RPMI8226 (cell line): Measurements from ENCODE around the gene CLDN5.
"Not testable (repeated sequence)": the region's sequence is repeated elsewhere in the genome, so short reads cannot be mapped to it uniquely, and the experiment has no call there.

Source experiments
- DNase-seq: peaks from one replicate; pipeline ENCODE4 v3.0.0-alpha.2; 2015

The CLDN5 gene

DNA sequence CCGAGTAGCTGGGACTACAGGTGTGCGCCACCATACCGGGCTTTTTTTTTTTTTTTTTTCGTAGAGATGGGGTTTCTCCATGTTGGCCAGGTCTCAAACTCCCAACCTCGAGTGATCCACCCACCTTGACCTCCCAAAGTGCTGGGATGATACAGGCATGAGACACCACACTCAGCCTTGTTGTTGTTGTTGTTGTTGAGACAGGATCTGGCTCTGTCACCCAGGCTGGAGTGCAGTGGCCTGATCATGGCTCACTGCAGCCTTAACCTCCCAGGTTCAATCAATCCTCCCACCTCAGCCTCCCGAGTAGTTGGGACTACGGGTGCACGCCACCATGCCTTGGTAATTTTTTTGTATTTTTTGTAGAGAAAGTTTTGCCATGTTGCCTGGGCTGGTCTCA is 23.4 kb upstream of the CLDN5 start:
- DNase-seq = no peak

DNA sequence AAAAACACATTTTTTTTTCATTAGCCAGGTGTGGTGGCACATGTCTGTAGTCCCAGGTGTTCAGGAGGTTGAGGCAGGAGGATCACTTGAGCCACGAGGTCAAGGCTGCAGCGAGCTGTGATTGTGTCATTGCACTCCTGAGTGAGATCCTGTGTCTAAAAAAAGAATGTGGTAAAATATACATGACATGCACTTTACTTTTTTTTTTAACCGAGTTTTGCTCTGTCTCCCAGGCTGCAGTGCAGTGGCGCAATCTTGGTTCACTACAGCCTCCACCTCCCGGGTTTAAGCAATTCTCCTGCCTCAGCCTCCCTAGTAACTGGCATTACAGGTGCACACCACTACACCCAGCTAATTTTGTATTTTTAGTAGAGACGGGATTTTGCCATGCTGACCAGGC is 22.5 kb upstream of the CLDN5 start:
- no peak for DNase-seq

DNA sequence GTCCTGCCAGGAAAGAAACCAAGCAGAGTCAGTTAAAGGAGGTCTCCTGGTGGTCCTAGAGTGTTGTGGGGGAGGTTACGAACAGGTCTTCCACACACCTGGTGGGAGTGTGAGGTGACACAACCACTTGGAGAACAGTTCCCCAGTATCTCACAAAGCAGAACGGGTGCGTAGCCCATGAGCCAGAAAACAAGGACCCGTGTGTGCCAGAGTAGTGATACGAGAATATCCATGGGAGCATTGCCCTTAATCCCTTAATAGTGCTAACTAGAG is 21.7 kb upstream of the CLDN5 start:
- no peak for DNase-seq

DNA sequence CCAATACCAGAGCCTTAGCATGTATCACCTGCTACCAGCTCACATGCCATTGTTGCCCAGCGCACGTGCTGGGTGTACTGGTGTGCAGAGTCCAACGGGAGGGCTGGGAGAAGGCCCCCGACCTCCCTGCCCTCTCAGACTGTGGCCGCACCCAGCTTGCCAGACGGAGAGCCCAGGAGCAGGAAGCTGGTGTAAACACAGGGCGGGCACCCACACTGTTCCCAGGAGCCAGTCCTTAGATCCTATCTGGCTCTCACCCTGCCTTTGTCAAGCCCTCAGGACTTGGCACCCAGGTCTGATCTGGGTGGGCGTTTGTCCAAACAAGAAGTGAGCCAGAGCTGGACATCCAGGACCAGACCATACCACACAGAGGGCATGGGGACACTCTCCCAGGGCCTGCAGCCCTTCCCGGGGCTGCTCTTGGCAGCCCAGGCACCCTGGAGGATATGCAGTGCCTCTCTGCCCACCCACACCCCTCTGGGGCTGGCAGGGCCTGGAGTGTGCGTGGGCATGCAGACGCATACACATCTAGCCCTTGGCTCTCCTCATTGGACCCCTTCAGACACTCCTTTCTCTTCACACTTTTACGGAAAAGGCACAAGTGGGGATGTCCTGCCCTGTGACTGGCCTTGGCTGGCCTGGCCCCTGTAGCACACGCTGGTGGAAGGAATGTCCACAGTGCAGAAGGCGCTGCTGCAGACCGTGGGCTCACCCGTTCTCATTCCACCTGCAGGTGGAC is 19.9 kb upstream of the CLDN5 start:
- no peak for DNase-seq

DNA sequence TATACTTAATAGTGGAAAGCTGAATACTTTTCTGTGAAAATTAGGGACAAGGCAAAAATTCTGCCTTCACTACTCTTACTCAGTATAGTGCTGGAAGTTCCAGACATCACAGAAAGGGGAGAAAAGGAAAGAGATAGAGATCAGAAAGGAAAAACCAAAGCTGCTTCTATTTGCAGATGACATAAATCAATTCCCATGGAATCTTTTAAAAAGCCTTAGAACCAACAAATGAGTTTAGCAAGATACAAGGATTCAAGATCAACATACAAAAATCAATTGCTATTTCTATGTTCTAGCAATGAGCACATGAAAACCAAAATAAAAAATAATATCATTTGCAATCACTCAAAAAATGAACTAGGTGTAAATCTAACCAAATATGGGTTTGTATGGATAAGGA is 16.2 kb upstream of the CLDN5 start:
- DNase-seq = no peak

DNA sequence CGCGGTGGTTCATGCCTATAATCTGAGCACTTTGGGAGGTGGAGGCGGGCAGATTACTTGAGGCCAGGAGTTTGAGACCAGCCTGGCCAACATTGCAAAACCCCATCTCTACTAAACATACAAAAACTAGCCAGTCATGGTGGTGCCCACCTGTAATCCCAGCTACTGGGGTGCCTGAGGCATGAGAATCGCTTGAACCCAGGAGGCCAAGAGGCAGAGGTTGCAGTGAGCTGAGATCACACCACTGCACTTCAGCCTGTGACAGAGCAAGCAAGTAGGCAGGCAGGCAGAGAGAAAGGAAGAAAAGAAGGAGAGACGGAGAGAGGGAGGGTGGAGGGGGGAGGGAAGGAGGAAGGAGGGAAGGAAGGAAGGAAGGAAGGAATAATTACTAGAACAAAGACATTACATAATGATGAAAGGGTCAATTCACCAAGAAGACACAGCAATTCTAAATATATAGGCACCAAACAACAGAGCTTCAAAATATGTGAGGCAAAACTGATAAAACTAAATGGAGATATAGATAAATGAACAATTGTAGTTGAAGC is 13.8 kb upstream of the CLDN5 start:
- no peak for DNase-seq

DNA sequence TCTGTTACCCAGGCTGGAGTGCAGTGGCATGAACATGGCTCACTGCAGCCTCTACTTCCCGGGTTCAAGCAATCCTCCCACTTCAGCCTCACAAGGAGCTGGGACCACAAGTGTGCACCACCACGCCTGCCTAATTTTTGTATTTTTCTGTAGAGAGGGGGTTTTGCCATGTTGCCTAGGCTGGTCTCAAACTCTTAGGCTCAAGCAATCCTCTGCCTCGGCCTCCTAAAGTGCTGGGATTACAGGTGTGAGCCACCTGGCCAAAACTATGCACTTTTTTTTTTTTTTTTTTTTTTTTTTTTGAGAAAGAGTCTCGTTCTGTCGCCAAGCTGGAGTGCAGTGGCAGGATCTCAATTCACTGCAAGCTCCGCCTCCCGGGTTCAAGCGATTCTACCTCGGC is 12.4 kb upstream of the CLDN5 start:
- DNase-seq = no peak

DNA sequence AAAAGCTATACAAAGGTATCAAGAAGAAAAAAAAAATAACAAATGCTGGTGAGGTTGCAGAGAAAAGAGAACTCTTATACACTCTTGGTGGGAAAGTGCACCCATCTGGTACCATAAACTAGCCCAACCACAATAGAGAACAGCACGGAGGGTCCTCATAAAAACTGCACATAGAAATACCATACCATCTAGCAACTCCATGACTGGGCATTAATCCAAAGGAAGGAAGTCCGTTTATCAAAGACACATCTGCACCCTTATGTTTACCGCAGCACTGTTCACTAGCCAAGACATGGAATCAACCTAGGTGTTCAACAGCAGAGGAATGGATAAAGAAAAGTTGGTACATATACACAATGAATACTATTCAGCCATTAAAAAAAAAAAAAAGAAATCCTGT is 10.8 kb upstream of the CLDN5 start:
- DNase-seq = no peak

DNA sequence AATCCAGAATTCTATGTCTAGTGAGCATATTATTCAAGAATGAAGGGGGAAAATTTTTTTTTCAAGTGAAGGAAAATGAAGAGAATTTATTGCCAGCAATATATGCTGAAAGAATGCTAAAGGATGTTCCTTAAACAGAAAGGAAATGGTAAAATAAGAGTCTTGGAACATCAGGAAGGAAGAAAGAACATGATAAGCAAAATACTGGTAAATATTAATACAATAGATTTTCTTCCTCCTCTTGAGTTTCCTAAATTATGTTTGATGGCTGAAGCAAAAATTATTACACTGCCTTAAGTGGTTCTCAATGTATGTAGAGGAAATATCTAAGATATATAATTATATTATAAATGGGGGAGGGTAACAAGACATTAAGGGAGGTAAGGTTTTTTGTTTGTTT is 9.6 kb upstream of the CLDN5 start:
- DNase-seq = no peak

DNA sequence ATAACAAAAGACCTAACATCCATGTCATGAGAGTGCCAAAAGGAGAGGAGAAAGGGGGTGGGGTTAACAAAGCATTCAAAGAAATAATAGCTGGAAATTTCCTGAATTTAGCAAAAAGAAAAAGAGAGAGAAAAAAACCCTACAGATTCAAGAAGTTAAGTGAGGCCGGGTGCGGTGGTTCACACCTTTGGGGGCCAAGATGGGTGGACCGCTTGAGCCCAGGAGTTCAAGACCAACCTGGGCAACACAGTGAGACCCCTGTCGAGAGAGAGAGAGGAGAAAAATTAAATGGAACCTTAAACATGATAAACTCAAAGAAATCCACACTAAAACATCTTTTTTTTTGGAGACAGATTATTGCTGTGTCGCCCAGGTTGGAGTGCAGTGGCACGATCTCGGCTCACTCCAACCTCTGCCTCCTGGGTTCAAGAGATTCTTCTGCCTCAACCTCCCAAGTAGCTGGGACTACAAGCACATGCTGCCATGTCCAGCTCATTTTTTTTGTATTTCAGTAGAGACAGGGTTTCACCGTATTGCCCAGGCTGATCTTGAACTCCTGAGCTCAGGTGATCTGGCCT is 8.9 kb upstream of the CLDN5 start:
- DNase-seq = no peak

DNA sequence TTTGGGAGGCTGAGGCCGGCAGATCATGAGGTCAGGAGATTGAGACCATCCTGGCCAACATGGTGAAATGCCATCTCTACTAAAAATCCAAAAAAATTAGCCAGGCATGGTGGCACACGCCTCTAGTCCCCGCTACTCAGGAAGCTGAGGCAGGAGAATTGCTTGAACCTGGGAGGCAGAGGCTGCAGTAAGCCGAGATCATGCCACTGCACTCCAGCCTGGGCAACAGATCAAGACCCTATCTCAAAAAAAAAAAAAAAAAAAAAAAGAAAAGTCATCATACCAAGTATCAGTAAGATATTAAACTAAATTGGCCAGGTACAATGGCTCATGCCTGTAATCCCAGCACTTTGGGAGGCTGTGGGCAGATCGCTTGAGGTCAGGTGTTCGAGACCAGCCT is 7.1 kb upstream of the CLDN5 start:
- DNase-seq = not testable (repeated sequence)

DNA sequence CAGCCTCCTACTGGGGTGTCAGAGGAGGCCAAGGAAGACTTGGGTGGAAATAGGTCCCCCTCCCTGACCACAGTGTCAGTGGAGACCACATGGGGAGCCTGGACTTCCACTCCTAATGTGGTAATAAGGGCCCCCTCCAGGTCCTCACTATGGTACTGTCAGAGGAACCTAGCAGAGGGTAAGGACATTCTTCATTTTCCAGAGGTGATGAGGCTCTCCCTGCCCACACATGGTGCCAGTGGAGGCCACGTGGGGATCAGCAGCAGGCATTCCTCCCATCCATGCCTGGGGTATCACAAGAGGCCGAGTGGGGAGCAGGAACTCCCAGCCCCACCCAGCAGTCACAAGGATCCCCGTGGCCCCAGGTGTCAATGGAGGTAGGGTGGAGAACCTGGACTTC is 6.5 kb upstream of the CLDN5 start:
- DNase-seq = no peak

DNA sequence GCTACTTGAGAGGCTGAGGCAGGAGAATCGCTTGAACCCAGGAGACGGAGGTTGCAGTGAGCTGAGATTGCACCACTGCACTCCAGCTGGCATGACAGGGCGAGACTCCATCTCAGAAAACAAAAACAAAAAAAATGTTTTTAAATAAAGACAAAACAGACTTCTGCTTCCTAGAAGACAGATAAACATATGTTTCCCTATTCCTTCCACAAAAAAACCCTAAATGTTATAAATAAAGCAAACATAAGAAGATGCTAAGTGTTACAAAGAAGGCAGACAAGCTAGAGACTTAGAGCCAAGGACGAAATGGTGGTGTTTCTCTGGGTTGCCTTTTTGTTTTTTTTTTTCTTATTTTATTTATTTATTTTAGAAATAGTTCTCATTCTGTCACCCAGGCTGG is 5.6 kb upstream of the CLDN5 start:
- no peak for DNase-seq

DNA sequence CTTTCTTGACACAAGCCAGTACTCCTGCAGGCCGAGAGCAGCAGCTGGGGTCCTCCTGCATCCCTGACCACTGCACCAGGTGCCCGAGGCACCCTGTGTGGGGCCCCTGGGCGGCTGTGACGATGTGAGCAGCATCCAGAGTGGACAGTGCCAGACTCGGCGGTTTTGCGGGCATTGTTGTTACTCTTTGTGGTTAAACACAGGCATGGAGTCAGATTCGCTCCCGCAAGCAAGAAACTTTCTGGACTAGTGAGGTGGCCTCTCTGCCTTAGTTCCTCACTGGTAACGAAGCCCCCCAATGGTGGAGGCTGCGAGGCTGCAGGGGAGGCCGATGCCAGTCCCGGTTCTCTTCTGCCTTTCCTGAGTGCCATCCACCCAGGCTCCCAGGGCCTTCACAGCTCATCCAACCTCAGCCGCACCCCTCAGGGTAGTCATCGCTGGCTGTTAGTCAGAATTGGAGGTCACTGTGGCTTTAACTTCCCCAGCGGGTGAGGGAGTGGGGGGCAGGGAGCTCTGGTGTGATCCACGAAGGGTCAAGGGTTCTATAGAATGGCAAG is 3.7 kb upstream of the CLDN5 start:
- no peak for DNase-seq

DNA sequence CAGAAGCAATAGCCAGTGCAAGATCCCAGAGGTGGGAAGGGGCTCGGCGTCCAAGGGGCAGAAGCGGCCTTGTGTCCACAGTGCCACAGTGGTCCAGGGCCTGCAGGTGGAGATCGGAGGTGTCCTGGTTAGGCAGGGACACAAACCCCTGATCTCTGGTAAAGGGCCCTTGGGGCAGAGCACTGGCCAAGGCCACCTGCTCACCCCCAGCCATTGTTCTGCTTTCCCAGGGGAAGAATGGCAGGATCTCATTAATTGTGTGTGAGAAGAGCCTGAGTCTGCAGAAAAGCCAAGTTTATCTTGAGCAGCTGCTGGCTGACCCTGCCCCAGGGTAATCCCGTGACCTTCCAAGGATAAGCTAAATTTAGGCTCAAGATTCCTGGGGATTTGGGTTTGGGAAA is 3.1 kb upstream of the CLDN5 start:
- no peak for DNase-seq

DNA sequence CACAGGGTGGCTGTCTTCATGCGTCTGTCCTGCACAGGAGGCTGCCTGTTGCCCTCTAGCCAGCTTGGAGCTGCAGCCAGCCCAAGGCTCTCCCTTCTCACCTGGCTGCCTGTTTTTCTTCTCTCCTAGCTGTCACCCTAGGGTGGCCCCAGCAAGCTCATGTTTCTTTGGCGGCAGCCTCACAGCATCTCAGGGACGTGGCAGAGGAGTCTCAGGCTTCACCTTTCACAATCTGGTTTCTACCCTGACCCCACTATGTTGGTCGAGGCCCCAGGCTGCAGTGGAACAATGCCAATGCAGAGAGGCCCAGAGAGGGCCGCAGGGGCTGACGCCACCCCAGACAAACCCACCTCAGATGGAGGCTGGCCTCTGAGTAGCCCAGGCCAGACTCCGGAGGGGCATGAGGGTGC is 2.5 kb upstream of the CLDN5 start:
- no peak for DNase-seq

DNA sequence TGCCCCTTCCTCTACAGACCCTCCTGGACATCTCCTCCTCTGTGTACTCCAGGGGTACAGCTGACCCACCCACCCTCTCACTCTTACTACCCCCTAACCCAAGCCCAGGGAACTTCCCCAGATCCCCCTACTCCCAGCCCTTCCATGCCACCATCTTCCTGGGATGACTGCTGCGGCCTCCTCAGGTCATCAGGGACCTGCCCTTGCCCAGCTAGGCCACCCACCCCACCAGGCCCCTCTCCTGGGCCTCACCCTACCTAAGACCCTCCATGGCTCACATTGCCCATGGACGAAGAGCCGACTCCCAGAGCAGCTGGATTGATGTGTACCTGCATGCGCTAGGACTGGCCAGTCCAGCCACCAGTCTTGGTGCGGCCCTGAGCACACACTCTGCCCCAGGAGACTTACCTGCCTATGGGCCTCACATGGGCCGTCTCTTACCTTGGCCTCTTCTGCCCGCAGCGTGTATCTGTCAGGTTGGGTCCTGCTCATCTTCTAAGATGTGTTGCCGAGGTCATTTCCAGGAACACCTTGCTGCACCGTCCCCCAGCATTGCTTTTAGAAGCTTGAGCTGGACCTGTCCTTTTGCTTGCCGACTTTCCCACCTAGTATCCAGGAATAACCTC is 2.0 kb upstream of the CLDN5 start:
- DNase-seq = no peak

DNA sequence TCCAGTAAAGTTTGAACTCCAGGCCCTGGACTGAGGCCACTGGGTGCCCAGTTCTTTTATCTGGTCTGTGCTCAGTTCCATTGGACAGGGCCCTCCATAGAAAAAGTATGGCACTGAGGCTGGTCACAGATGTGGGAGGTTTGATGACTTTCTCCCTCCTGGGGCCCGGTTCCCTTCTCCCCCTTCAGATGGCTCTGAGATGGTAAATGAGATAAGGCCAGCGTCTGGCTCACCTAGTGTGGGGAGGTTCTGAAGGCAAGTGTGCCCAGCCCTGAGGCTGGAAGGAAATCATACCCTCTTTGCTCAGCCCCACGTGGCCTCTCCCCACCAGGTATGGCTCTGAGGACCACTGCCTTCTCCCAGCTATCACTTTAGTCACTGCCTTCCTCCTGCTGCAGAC is 1.5 kb upstream of the CLDN5 start:
- no peak for DNase-seq

DNA sequence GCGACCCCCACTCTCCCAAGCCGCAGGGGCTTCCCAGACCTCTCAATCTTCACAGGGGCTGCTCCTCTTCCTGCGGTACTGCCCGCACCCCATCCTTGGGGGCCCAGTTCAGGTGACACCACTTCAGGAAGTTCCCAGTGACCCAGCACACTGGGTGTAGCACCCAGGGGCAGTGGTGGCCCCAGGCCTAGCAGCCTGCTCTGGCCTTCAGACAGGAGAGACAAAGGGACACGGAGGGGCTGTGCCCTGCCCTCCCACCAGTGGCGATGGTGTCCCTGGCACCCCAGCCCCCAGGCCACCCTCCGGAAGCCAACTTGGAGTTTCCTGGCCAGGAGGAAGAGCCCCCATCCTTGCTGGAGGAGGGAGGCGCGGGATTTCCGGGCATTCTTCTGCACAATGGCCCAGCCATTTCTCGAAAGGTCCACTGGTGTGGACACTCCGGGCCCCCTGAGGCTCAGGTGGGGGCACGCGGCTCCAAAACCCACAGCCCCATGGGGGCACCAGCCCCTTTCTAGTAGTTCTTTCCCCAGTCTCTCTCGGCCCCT is 978 bp upstream of the CLDN5 start:
- no peak for DNase-seq

DNA sequence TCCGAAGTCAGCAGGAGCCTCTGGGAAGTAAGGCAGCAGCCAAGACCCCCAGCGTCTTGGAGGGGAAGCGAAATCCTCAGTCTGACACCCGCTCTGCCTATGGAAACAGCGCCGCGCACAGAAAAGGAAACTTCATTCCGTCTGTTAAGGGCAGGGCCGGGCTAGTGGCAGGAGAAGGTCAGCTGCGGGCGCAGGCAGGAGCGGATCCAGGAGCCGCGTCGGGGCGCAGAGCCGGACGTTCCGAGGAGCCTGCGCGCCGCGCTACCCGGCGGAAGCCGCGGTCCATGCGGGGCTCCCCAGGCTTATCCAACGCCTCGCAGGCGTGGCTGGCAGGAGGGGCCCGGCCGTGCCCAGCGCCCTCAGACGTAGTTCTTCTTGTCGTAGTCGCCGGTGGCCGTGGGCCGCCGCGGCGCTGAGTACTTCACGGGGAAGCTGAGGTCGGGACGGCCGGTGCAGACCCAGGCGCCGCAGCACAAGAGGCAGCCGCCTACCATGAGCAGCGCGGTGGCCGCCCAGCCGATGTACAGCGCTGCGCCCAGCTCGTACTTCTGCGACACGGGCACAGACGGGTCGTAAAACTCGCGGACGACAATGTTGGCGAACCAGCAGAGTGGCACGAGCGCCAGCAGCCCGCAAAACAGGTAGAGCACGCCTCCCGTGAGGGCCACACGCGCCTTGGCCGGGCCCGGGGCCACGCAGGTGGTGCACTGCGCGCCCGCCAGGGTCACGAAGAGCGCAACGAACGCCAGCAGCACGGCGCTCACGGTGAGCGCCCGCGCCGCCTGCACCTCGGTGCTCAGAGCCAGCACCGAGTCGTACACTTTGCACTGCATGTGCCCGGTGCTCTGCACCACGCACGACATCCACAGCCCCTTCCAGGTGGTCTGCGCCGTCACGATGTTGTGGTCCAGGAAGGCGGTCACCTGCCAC is 705 bp downstream of the CLDN5 start:
- DNase-seq = no peak

DNA sequence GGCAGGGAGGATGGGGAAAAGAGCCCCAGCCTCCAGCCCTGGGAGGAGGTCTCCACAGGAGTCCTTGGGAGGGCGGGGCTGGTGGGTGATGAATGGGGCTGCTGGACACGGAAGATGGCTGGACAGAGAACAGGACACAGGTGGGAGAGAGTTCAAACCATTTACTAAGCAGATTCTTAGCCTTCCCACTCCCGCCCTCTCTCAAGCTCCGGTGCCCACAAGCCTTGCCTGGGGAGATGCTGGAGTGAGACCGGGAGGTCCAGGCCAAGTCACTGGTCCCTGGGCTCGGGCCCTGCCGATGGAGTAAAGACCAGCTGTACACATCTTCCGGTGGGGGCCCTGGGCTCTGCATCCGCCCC is 1.4 kb downstream of the CLDN5 start:
- DNase-seq = no peak

DNA sequence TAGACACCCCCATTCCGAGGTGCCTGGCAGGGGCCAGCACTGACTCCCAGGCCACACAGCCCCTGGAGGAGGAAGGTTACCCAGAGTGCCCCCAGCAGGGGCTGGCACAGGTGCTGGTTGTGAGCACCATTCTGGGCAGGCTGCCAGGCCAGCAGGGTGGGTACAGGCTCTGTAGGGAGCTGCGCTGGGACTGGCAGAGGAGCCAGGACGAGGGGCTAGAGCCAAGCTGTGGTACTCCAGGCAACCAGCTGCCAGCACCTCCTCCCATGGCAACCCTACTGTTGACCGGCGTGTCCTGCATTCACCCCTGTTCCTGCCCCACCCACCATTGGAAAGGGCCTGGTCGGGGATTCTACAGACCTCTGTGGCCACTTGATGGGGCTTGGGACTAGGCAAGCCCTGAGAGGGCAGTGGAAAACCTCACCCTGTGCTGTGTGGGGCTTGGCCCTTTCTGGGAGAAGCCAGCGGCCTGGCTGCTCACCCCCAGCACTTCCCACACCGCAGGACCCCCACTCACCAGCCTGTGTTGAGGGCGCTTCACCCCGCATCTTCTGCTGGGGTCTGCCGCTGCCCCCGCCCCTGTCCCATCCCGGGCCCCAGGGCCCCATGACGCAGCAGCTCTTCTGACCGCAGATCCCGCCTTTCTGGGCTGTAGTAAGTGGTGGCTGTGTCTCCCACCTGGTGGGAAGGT is 1.9 kb downstream of the CLDN5 start:
- peak; percentile 6 for DNase-seq
